GM21737 (cell line): Measurements from ENCODE around the gene MSL1.

Experiments used
- ATAC-seq: cut with Tn5 transposase; IDR thresholded peaks from one replicate; pipeline ENCODE4 v1.9.1; 2021; ENCODE audit warnings: mild to moderate bottlenecking, moderate library complexity; ENCODE audit not compliant: unreplicated experiment

Gene MSL1

GRCh38 chr17:40173778-40174135 lies 52.0 kb downstream of the MSL1 start:
- ATAC-seq, result no peak

GRCh38 chr17:40174514-40174913 lies 52.7 kb downstream of the MSL1 start:
- no peak for ATAC-seq

GRCh38 chr17:40175928-40176753 lies 54.4 kb downstream of the MSL1 start:
- ATAC-seq, result no peak

GRCh38 chr17:40176754-40177110 lies 55.0 kb downstream of the MSL1 start:
- no peak for ATAC-seq

- no peak for ATAC-seq
Measured at GRCh38 chr17:40177275-40177874, 55.6 kb downstream of the MSL1 start, which contains the start of gene RAPGEFL1. Gene RAPGEFL1, plus strand, starts transcription at chr17:40177470. Its CDS starts 392 bp downstream, at chr17:40177862.

GRCh38 chr17:40178021-40178601 lies 56.3 kb downstream of the MSL1 start:
- no peak for ATAC-seq

- ATAC-seq, result no peak
Measured at GRCh38 chr17:40178660-40179059, 56.9 kb downstream of the MSL1 start.

- no peak for ATAC-seq
Measured at GRCh38 chr17:40179923-40180659, 58.3 kb downstream of the MSL1 start.

GRCh38 chr17:40180694-40181093 lies 58.9 kb downstream of the MSL1 start:
- ATAC-seq, result no peak

- no peak for ATAC-seq
Measured at GRCh38 chr17:40181205-40181604, 59.4 kb downstream of the MSL1 start.

GRCh38 chr17:40182606-40183005 lies 60.8 kb downstream of the MSL1 start:
- ATAC-seq, result no peak
